SKM-1 treated with dmso at 0.1 percent for 144 hours (cell line): ENCODE results near the gene NR5A2.

Source experiments
- DNase-seq: peaks from one replicate; lab custom pipeline; 2025; ENCODE audit not compliant: unreplicated experiment; lab: John Stamatoyannopoulos, UW

Gene NR5A2

GRCh38 chr1:200062143-200062542, 34.6 kb downstream of the NR5A2 start:
- DNase-seq: no peak

DNA sequence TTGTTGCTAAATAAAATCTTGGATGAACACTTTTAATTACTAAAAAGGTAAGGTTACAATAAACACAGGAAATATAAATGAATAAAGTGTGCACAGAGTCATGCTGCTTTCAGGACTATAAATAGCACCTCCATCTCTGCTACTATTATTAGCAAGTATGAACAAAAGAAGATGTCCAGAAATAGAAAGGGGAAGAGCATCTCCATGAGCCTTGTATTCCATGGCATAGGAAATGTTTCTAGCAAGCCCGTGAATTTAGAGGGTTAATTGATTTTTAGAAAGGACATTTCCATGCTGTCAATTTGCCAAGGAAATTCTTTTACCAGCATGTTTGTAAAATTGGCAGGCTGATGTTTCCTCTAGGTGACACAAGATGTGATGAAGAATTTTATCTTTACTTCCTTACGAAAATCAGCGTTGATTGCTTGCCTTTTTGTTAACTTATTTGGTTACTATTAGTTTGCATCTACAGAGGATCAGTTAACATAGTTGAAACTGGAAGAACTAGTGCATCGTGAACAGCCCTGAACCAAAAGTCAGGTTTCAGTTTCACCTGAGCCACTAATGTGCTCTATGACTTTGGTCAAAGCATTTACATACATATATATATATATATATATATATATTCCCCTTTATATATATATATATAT, 45.3 kb downstream of the NR5A2 start:
- DNase-seq: no peak

DNA sequence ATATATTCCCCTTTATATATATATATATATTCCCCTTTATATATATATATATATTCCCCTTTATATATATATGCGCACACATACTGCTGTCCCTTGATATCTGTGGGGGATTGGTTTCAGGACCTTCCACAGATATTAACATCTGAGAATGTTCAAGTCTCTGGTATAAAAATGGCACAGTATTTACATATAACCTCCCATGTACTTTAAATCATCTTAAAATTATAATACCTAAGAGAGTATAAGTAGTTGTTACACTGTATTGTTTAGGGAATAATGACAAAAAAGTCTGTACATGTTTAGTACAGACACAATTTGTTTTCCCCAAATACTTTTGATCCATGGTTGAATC, 45.8 kb downstream of the NR5A2 start:
- no peak for DNase-seq

DNA sequence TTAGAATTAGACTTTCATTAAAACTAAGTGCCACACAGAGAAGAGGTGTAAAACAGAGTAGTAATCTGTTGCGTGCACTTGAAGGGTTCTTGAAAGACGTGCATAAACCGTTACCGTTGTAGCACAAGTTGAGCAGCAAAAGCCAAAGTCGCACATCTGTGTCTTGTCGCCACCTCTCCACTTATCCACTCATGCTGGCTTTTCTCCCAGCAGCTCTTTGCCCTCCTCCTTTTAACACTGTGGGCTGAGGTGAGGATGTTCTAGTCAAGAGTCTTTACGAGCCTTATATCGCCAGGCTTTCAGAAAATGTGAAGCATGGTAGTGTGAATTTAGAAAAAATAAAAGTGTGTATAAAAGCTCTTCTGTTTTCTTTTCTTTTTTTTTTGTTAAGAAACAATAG, 48.0 kb downstream of the NR5A2 start:
- DNase-seq: no peak

DNA sequence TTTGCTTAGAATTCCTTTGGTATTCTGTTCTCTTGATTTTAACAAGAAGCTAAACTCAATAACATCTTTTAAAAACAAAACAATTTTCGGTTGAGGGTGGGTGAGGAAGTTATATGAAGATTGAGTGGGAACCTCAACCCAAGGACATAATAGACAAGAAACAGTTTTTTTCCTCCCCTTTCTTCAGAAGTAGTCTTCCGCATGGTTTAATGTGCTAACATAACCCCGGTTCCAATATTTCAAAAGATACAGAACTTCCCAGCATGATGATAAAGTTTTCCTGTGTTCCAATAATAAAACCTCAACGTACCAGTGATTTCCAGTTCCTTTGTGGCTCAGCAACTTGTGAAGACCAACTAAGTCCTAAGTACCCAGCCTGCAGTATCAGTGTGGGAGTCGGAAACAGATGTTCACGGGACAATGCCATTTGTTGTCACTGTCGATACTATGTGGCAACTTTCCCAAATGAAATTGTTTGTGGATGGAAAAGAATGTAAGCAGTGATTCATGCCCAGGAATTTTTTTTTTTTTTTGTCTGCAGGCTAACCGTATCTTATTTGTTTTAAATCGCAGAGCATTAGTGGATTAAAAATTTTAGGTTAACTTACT, 48.5 kb downstream of the NR5A2 start:
- DNase-seq: no peak

- no peak for DNase-seq
These were observed 51.9 kb downstream of the NR5A2 start for GRCh38 chr1:200079232-200079940.

- no peak for DNase-seq
These were observed 53.9 kb downstream of the NR5A2 start for GRCh38 chr1:200081151-200081968.

DNA sequence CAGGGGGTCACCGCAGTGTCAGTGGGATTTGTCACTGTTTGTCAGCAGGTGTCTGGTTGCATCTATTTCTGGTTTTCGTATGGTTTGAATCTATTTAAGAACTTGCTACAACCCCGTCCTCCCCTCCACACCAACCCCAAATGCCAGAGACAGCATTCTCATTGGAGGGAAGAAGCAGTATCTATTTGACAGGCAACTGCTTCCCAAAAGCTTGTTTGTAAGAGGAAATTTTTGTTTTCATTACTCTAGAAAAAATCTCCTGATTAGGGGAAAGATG, 54.4 kb downstream of the NR5A2 start:
- no peak for DNase-seq

GRCh38 chr1:200082329-200082728, 54.8 kb downstream of the NR5A2 start:
- no peak for DNase-seq

DNA sequence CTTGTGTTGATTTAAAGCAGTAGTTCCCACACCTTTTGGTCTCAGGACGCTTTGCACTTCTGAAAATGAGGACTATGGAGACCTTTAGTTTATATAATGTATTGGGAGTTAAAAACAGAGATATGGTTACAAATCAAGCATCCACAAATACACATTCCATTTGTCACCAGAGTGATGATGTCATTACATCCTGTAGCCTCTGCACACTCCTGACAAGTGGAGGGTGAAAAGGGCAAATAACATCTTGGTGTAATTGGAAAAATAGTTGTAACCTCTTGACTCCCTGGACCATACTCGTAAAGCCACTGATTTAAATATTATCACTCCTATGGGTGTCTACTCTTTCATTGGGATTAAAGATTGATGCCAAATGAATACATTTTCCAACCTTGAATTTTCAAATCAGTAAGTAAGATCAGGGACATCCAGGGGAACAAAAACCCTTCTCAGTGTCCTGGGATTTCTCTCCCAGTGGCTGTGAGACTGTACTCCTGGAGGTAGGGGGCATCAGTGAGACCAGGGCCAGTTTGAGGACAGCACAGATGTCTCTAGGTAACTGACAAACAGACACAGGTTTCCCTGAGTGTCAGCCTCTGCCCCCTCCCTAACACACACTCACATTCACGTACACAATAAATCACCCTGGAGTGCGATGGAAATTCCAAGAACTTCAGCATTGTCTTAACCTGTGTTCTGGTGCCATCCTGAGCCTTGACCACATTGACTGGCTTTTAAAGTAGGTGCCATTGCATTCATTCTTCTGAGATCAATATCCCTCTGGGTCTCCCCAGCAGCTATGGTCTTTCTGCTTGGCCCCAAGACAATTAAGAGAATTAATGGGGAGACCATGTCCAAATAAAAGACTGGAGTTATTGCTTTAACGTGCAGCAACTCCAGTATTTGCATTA, 63.0 kb downstream of the NR5A2 start:
- no peak for DNase-seq

- no peak for DNase-seq
These were observed 67.6 kb downstream of the NR5A2 start for GRCh38 chr1:200095057-200095577.

DNA sequence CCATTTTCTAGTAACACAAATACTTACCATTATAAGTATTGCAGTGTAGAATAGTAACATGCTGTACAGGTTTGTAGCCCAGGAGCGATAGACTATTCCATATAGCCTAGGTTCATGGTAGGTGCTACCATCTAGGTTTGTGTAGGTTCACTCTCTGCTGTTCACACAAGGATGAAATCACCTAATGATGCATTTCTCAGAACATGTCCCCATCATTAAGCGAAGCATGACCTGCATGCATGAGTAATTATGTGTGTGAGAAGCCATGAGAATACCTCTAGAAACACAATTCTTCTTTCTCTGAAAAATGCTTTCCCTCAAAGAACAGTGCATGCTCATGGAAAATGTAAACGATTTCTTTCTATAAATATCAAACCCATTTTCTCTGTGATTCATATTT, 69.3 kb downstream of the NR5A2 start:
- DNase-seq: no peak

DNA sequence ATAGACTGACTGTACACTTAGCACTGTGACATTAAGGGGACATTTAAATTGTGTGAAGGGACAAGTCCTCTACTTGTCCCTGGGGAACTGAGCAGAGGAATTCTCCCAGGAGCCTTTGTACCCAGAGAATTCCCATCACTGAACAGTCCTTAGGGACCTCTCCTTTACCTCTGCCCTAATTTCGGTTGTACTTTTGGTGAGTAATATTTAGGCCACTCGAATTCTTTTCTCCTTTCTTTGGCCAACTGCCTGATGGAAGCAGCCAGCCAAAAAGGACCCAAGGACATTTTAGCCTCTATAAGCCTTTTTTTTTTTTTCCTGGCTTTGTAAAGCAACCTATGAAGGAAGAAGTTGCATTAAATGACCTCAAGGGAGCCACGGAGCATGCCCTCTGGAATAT, 71.5 kb downstream of the NR5A2 start:
- DNase-seq: no peak

GRCh38 chr1:200103966-200104583, 76.6 kb downstream of the NR5A2 start:
- no peak for DNase-seq

- DNase-seq: no peak
These were observed 79.5 kb downstream of the NR5A2 start for GRCh38 chr1:200107004-200107470.

DNA sequence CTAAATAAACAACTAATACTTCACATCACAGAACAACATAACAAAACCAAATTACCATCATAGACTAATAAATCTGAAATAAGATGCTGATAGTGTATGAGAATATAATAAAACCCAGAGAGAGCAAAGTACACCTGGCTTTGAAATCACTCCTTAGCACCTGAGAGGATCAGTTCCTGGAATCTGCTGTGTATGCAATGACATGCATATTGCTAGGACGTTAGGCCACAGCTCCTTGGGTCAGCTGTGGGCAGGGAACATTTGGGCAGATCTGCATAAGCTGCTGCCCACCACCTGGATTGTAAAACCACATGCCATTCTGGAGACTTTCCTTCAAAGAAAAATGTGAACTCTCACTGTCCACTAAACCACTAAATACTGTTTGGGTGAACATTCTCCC, 81.1 kb downstream of the NR5A2 start:
- no peak for DNase-seq

DNA sequence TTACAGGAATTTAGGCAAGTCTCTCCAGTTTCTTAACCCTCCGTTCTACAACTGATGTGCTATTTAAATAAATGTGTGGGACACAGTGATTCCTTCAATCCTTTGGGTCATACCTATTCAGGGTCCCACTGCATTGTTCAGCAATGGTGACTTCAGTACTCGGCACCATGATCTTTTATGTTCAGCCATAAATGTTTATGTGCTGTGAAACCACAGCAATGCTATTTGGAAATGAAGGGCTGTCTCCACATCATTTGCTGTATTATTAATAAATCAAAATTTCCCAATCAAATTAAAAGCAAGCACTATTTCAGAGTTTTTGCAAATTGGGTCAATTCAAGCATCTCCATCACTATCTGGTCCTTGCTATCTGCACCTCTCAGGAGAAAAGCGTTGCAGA, 84.8 kb downstream of the NR5A2 start:
- no peak for DNase-seq

GRCh38 chr1:200115532-200115931, 88.0 kb downstream of the NR5A2 start:
- DNase-seq: no peak

DNA sequence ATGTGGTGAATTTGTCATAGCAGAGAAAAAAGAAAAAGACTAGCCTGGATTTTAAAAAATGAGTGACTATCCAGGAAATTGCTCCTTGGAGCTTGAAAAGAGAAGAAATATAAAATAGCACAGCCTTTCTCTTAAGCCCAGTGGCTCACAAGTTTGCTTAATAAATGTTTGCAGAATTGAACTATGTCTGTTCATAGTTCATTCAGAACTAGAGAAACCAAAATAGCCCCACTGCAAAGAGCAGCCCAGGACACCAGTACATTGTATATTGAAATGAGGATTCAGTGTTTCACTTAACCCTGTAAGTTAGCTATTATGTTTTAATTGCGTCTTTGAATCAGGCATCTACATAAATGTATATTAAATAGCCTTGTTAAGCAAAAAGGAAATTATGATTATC, 88.8 kb downstream of the NR5A2 start:
- no peak for DNase-seq
